HEK293 (cell line): ENCODE results near the gene C12orf56.
A peak's percentile ranks its signal among the peaks of the same experiment; 100 is the strongest.

Source experiments
- CTCF ChIA-PET: fragments of 350-600 bp; formaldehyde crosslinking; extraction: SDS; loops from one replicate; lab custom pipeline; 2021; ENCODE audit warnings: antibody characterized with exemption; lab: Yijun Ruan, JAX
- POLR2A ChIA-PET: fragments of 300-600 bp; formaldehyde crosslinking; extraction: SDS; loops from one replicate; lab custom pipeline; 2020; ENCODE audit warnings: antibody characterized with exemption, inconsistent platforms; lab: Yijun Ruan, JAX
- H3K27ac ChIP-seq: fragments of 200-500 bp; sonication (Bioruptor generic); 2 replicates; pipeline ENCODE4 v1.5.1; 2014; ENCODE audit warnings: low read depth, low read length, control low read depth, inconsistent platforms; ENCODE audit errors: extremely low read depth
- H3K36me3 ChIP-seq, 2 experiments: fragments of 200-500 bp in 1 of 2; sonication (Bioruptor generic) in 1 of 2; 1 replicate in 1 of 2; 2 replicates in 1 of 2; pipeline ENCODE4 v1.5.1; 2014 to 2017; ENCODE audit warnings: inconsistent platforms in 2 of 2, low read length in 2 of 2; ENCODE audit not compliant: control insufficient read depth in 2 of 2, insufficient read depth in 1 of 2
- H3K4me1 ChIP-seq: fragments of 200-500 bp; sonication (Bioruptor generic); 2 replicates; pipeline ENCODE4 v1.5.1; 2014; ENCODE audit warnings: mild to moderate bottlenecking, low read length, inconsistent platforms; ENCODE audit not compliant: control insufficient read depth, insufficient read depth
- H3K4me3 ChIP-seq: 2 replicates; pipeline ENCODE4 v1.5.1; 2011; ENCODE audit warnings: low read depth, mild to moderate bottlenecking, control low read depth, low read length, moderate library complexity
- H3K9me3 ChIP-seq: fragments of 200-500 bp; sonication (Bioruptor generic); 2 replicates; pipeline ENCODE4 v1.5.1; 2014; ENCODE audit warnings: low read depth, low read length, inconsistent platforms; ENCODE audit not compliant: control insufficient read depth, insufficient read depth
- ELK4 ChIP-seq: IDR thresholded peaks from 2 replicates; pipeline ENCODE4 v1.6.1; 2011; ENCODE audit warnings: mild to moderate bottlenecking, low read depth, low read length, borderline replicate concordance
- KLF9 ChIP-seq: fragments of 450-650 bp; formaldehyde crosslinking; IDR thresholded peaks from 2 replicates; pipeline ENCODE4 v1.5.1; 2016; ENCODE audit warnings: missing biosample characterization, missing genetic modification characterization, low read depth
- OSR2 ChIP-seq: fragments of 450-650 bp; formaldehyde crosslinking; IDR thresholded peaks from 2 replicates; pipeline ENCODE4 v1.5.1; 2016; ENCODE audit warnings: missing biosample characterization, missing genetic modification characterization
- PRDM1 ChIP-seq: fragments of 450-650 bp; formaldehyde crosslinking; IDR thresholded peaks from 2 replicates; pipeline ENCODE4; 2016; ENCODE audit warnings: missing biosample characterization, missing genetic modification characterization
- RBAK ChIP-seq: fragments of 450-650 bp; formaldehyde crosslinking; IDR thresholded peaks from 2 replicates; pipeline ENCODE4 v1.5.1; 2016; ENCODE audit warnings: missing biosample characterization, missing genetic modification characterization
- SETDB1 ChIP-seq: IDR thresholded peaks from one replicate; pipeline ENCODE4 v1.6.1; 2017; ENCODE audit warnings: mild to moderate bottlenecking, low read length, moderate library complexity, mixed read lengths; ENCODE audit not compliant: insufficient read length
- ZNF148 ChIP-seq: fragments of 450-650 bp; formaldehyde crosslinking; IDR thresholded peaks from 2 replicates; pipeline ENCODE4 v1.5.0; 2017; ENCODE audit warnings: missing biosample characterization, missing genetic modification characterization, borderline replicate concordance
- ZNF23 ChIP-seq: fragments of 450-650 bp; formaldehyde crosslinking; IDR thresholded peaks from 2 replicates; pipeline ENCODE4 v1.5.1; 2016; ENCODE audit warnings: missing biosample characterization, missing genetic modification characterization, borderline replicate concordance
- ZNF549 ChIP-seq: fragments of 450-650 bp; IDR thresholded peaks from 2 replicates; pipeline ENCODE4 v1.5.1; 2018; ENCODE audit warnings: missing biosample characterization, missing genetic modification characterization, mild to moderate bottlenecking, inconsistent platforms, moderate library complexity
- ZNF580 ChIP-seq: fragments of 450-650 bp; formaldehyde crosslinking; IDR thresholded peaks from 2 replicates; pipeline ENCODE4 v1.5.1; 2016; ENCODE audit warnings: missing biosample characterization, missing genetic modification characterization
- ZNF621 ChIP-seq: fragments of 450-650 bp; formaldehyde crosslinking; IDR thresholded peaks from 2 replicates; pipeline ENCODE4 v1.5.1; 2017; ENCODE audit warnings: missing biosample characterization, missing genetic modification characterization
- ZNF658 ChIP-seq: fragments of 450-650 bp; formaldehyde crosslinking; IDR thresholded peaks from 2 replicates; pipeline ENCODE4; 2016; ENCODE audit warnings: missing biosample characterization, missing genetic modification characterization
- ZNF664 ChIP-seq: fragments of 450-650 bp; formaldehyde crosslinking; IDR thresholded peaks from 2 replicates; pipeline ENCODE4 v1.5.1; 2016; ENCODE audit warnings: missing biosample characterization, missing genetic modification characterization
- ZNF768 ChIP-seq: fragments of 450-650 bp; formaldehyde crosslinking; IDR thresholded peaks from 2 replicates; pipeline ENCODE4 v1.5.1; 2018; ENCODE audit warnings: missing biosample characterization, mild to moderate bottlenecking, missing genetic modification characterization
- TF ChIP-seq, protein P1 (sequence below): fragments of 450-650 bp; formaldehyde crosslinking; IDR thresholded peaks from 2 replicates; pipeline ENCODE4 v1.5.1; 2016; ENCODE audit warnings: missing biosample characterization, missing genetic modification characterization, low read depth
- TF ChIP-seq, protein P2 (sequence below): fragments of 450-650 bp; formaldehyde crosslinking; IDR thresholded peaks from 2 replicates; pipeline ENCODE4 v1.5.1; 2017; ENCODE audit warnings: missing biosample characterization, missing genetic modification characterization

C12orf56 gene

GRCh38 chr12:64335886-64336466, 54.6 kb downstream of the C12orf56 start:
- no peaks in the 10 kb centered on the region for H3K4me1 ChIP-seq
- H3K36me3 ChIP-seq = no peaks in the 10 kb centered on the region
- POLR2A ChIA-PET = no interaction called here
- CTCF ChIA-PET = interaction anchor here (0.6 kb wide), 1 partner anchor 134 kb away, joined by 3 read pairs; no protein-coding TSS in a partner anchor
- H3K27ac ChIP-seq = no peak overlapping the region
- H3K9me3 ChIP-seq = no peaks in the 10 kb centered on the region
- no peak overlapping the region for H3K4me3 ChIP-seq
- no peak for TF ChIP-seq RBAK (tag by site-specific recombination)
- TF ChIP-seq, protein P1, sequence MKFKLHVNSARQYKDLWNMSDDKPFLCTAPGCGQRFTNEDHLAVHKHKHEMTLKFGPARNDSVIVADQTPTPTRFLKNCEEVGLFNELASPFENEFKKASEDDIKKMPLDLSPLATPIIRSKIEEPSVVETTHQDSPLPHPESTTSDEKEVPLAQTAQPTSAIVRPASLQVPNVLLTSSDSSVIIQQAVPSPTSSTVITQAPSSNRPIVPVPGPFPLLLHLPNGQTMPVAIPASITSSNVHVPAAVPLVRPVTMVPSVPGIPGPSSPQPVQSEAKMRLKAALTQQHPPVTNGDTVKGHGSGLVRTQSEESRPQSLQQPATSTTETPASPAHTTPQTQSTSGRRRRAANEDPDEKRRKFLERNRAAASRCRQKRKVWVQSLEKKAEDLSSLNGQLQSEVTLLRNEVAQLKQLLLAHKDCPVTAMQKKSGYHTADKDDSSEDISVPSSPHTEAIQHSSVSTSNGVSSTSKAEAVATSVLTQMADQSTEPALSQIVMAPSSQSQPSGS (tag by site-specific recombination) = peak; percentile 29; the same call in 1 of the 2 replicates

GRCh38 chr12:64332938-64333337, 57.6 kb downstream of the C12orf56 start:
- TF ChIP-seq OSR2 = no peak
- TF ChIP-seq ZNF23 (tag by site-specific recombination) = no peak
- no peak for TF ChIP-seq KLF9 (tag by site-specific recombination)
- no peak for TF ChIP-seq ELK4
- TF ChIP-seq, protein P1 (tag by site-specific recombination) = no peak
- TF ChIP-seq ZNF658 (tag by site-specific recombination) = no peak
- no peak for TF ChIP-seq ZNF664 (tag by site-specific recombination)
- no peak for TF ChIP-seq ZNF768 (tag by site-specific recombination)
- no peak for TF ChIP-seq PRDM1 (tag by site-specific recombination)
- no peak for TF ChIP-seq ZNF549 (tag by site-specific recombination)
- TF ChIP-seq ZNF580 (tag by site-specific recombination) = no peak
- TF ChIP-seq, protein P2, sequence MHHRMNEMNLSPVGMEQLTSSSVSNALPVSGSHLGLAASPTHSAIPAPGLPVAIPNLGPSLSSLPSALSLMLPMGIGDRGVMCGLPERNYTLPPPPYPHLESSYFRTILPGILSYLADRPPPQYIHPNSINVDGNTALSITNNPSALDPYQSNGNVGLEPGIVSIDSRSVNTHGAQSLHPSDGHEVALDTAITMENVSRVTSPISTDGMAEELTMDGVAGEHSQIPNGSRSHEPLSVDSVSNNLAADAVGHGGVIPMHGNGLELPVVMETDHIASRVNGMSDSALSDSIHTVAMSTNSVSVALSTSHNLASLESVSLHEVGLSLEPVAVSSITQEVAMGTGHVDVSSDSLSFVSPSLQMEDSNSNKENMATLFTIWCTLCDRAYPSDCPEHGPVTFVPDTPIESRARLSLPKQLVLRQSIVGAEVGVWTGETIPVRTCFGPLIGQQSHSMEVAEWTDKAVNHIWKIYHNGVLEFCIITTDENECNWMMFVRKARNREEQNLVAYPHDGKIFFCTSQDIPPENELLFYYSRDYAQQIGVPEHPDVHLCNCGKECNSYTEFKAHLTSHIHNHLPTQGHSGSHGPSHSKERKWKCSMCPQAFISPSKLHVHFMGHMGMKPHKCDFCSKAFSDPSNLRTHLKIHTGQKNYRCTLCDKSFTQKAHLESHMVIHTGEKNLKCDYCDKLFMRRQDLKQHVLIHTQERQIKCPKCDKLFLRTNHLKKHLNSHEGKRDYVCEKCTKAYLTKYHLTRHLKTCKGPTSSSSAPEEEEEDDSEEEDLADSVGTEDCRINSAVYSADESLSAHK (tag by site-specific recombination) = no peak
- TF ChIP-seq ZNF148 = no peak
- no peak for TF ChIP-seq ZNF621 (tag by site-specific recombination)
- TF ChIP-seq SETDB1 = no peak
- TF ChIP-seq, all 188 proteins: peak for 0
- CTCF ChIA-PET = no interaction called here
- H3K27ac ChIP-seq = no peak overlapping the region
- no peaks in the 10 kb centered on the region for H3K36me3 ChIP-seq
- POLR2A ChIA-PET = no interaction called here
- no peak overlapping the region for H3K4me3 ChIP-seq
- no peaks in the 10 kb centered on the region for H3K4me1 ChIP-seq
- no peaks in the 10 kb centered on the region for H3K9me3 ChIP-seq
